NCI-H2227 treated with DMSO at 0.1 percent for 48 hours (cell line): ENCODE results near the gene ZBTB8A.

Experiments used
- DNase-seq: peaks from one replicate; lab custom pipeline; 2025; lab: John Stamatoyannopoulos, UW

The ZBTB8A gene

GRCh38 chr1:32652244-32652962 lies 113.2 kb downstream of the ZBTB8A start:
- DNase-seq, result no peak
